ENCODE data around the gene MPPED2. TPM values are rescaled to one million over a fixed set of nuclear protein-coding genes. Genes with fewer than 3 reads are reported as not detected.

Gene MPPED2
- total RNA-seq, 1 experiment from 2014 or later: 2.4 TPM

GRCh38 chr11:30540781-30541180 is 45.4 kb downstream of the MPPED2 start:
- no peak for ATAC-seq
- H3K27ac Mint-ChIP-seq: no peak overlapping the region
- peaks cover 56% of the 10 kb centered on the region for H3K4me1 Mint-ChIP-seq
- POLR2A ChIA-PET: no interaction called here
- no peak for DNase-seq (ENCODE audit: low spot score)
- CTCF ChIA-PET: no interaction called here
- peaks cover 96% of the 10 kb centered on the region for H3K27me3 Mint-ChIP-seq (ENCODE audit: low read depth)
- H3K36me3 Mint-ChIP-seq: no peaks in the 10 kb centered on the region
- no peak overlapping the region for H3K4me3 Mint-ChIP-seq
- no peak for TF ChIP-seq ZNF317 (CRISPR knock-in tag; IDR thresholded peaks at IDR 0.05; ENCODE audit: borderline replicate concordance, low read depth)
- TF ChIP-seq MXD4 (CRISPR knock-in tag; IDR thresholded peaks at IDR 0.05; ENCODE audit: borderline replicate concordance): no peak
- TF ChIP-seq IRF1 (CRISPR knock-in tag; IDR thresholded peaks at IDR 0.05): no peak
- TF ChIP-seq NFYB (CRISPR knock-in tag; conservative IDR thresholded peaks at IDR 0.05; ENCODE audit: low read depth): no peak
- TF ChIP-seq ESRRA (CRISPR knock-in tag; IDR thresholded peaks at IDR 0.05; ENCODE audit: borderline replicate concordance): no peak
- no peak for TF ChIP-seq ATF2 (CRISPR knock-in tag; IDR thresholded peaks at IDR 0.05; ENCODE audit: borderline replicate concordance, low read depth)
- TF ChIP-seq ZNF425 (CRISPR knock-in tag; conservative IDR thresholded peaks at IDR 0.05): no peak
- no peak for TF ChIP-seq NR2C2 (CRISPR knock-in tag; IDR thresholded peaks at IDR 0.05)
- TF ChIP-seq JUN (CRISPR knock-in tag; IDR thresholded peaks at IDR 0.05): no peak
- no peak for TF ChIP-seq HMGA2 (CRISPR knock-in tag; IDR thresholded peaks at IDR 0.05)
- TF ChIP-seq FOXP1 (CRISPR knock-in tag; IDR thresholded peaks at IDR 0.05; ENCODE audit: borderline replicate concordance): no peak
- no peak for TF ChIP-seq ERG (CRISPR knock-in tag; IDR thresholded peaks at IDR 0.05)
- no peak for TF ChIP-seq ZSCAN18 (CRISPR knock-in tag; IDR thresholded peaks at IDR 0.05)
- TF ChIP-seq ZBTB21 (CRISPR knock-in tag; IDR thresholded peaks at IDR 0.05; ENCODE audit: borderline replicate concordance): no peak
- TF ChIP-seq CBFB (CRISPR knock-in tag; IDR thresholded peaks at IDR 0.05; ENCODE audit: low read depth): no peak
- no peaks in the 10 kb centered on the region for H3K9me3 Mint-ChIP-seq

- ChIA-PET POLR2A (no interaction called here), CTCF (no interaction called here)
- no peak overlapping the region for H3K4me3 Mint-ChIP-seq
- H3K9me3 Mint-ChIP-seq: no peaks in the 10 kb centered on the region
- peaks cover 71% of the 10 kb centered on the region for H3K27me3 Mint-ChIP-seq (ENCODE audit: low read depth)
- peaks cover 42% of the 10 kb centered on the region for H3K4me1 Mint-ChIP-seq
- ATAC-seq: no peak
- no peak overlapping the region for H3K27ac Mint-ChIP-seq
- DNase-seq (ENCODE audit: low spot score): no peak
- H3K36me3 Mint-ChIP-seq: no peaks in the 10 kb centered on the region
- TF ChIP-seq GABPB1 (CRISPR knock-in tag; IDR thresholded peaks at IDR 0.05) (no peak), IRF1 (CRISPR knock-in tag; IDR thresholded peaks at IDR 0.05) (no peak), NR3C1 (CRISPR knock-in tag; conservative IDR thresholded peaks at IDR 0.05; ENCODE audit: low read depth) (no peak), FOXP4 (CRISPR knock-in tag; IDR thresholded peaks at IDR 0.05) (no peak)
Measured at GRCh38 chr11:30538251-30538650, 47.9 kb downstream of the MPPED2 start.
